A549 (cell line): ENCODE data around the gene ACOXL. TPM values are rescaled to one million over a fixed set of nuclear protein-coding genes. Genes with fewer than 3 reads are reported as not detected.

ENCODE experiments used
- ATAC-seq, 2 experiments: fragments of 200-7000 bp in 1 of 2; fragments of >200 bp in 1 of 2; cut with Nextera tagmentation in 1 of 2; cut with Tn5 transposase in 1 of 2; 3 replicates each; pipeline versions ENCODE4 v1.8.0 to v1.9.1; 2018 to 2020; ENCODE audit warnings: mild to moderate bottlenecking in 1 of 2, moderate library complexity in 1 of 2
- CTCF ChIA-PET: fragments of 300-600 bp; sonication (Branson Sonifier 250); formaldehyde crosslinking; extraction: SDS; loops from one replicate; lab custom pipeline; 2021; ENCODE audit warnings: antibody characterized with exemption, inconsistent platforms; lab: Yijun Ruan, JAX
- POLR2A ChIA-PET: fragments of 350-600 bp; formaldehyde crosslinking; extraction: SDS; loops from one replicate; lab custom pipeline; 2021; ENCODE audit warnings: antibody characterized with exemption, inconsistent platforms; lab: Yijun Ruan, JAX
- DNase-seq, 2 experiments: peaks; one replicate each; pipeline versions ENCODE4 v3.0.0 to v3.0.0-alpha.2; 2011 to 2016; ENCODE audit warnings: low read depth in 1 of 2, low spot score in 1 of 2
- FAIRE-seq: peaks from 2 replicates; lab custom pipeline; 2011; peaks lifted over from hg19 to GRCh38; lab: Jason Lieb, UNC
- H3K27ac ChIP-seq, 2 experiments: fragments of >200 bp; sonication (Bioruptor Twin); formaldehyde crosslinking; 3 replicates each; pipeline ENCODE4 v1.5.1; 2016 to 2017
- H3K4me1 ChIP-seq: fragments of >200 bp; sonication (Bioruptor Twin); formaldehyde crosslinking; 3 replicates; pipeline ENCODE4 v1.6.1; 2016
- H3K4me2 ChIP-seq: fragments of >200 bp; sonication (Bioruptor Twin); formaldehyde crosslinking; 3 replicates; pipeline ENCODE4 v1.6.1; 2016
- H3K4me3 ChIP-seq: fragments of >200 bp; sonication (Bioruptor Twin); formaldehyde crosslinking; 3 replicates; pipeline ENCODE4 v1.5.1; 2016
- H3K9me3 ChIP-seq: fragments of >200 bp; sonication (Bioruptor Twin); formaldehyde crosslinking; 3 replicates; pipeline ENCODE4 v1.6.1; 2016
- CHD2 ChIP-seq: fragments of 150-350 bp; IDR thresholded peaks from 2 replicates; pipeline ENCODE4 v1.6.1; 2014; ENCODE audit warnings: low read length; ENCODE audit not compliant: partially characterized antibody
- CTCF ChIP-seq: fragments of >200 bp; sonication (Bioruptor Twin); formaldehyde crosslinking; IDR thresholded peaks from 3 replicates; pipeline ENCODE4 v1.5.1; 2016
- E2F6 ChIP-seq: IDR thresholded peaks from 2 replicates; pipeline ENCODE4 v1.6.1; 2012; ENCODE audit warnings: low read depth, borderline replicate concordance
- EP300 ChIP-seq, 2 experiments: fragments of >200 bp; sonication (Bioruptor Twin); formaldehyde crosslinking; IDR thresholded peaks; 2 replicates in 1 of 2; 3 replicates in 1 of 2; pipeline ENCODE4 v1.6.1; 2016 to 2017
- FOSL2 ChIP-seq, 2 experiments: fragments of 450-650 bp in 1 of 2; fragments of >200 bp in 1 of 2; sonication (Bioruptor Twin) in 1 of 2; formaldehyde crosslinking; IDR thresholded peaks; 2 replicates each; pipeline versions ENCODE4 v1.5.0 to v1.6.1; 2016 to 2020; ENCODE audit warnings: mild to moderate bottlenecking in 1 of 2, moderate library complexity in 1 of 2
- FOXS1 ChIP-seq: fragments of 250-450 bp; sonication (Bioruptor Pico); IDR thresholded peaks from 2 replicates; pipeline ENCODE4 v1.5.0; 2020; ENCODE audit warnings: mild to moderate bottlenecking, moderate library complexity
- HDAC2 ChIP-seq: fragments of 200-600 bp; sonication (generic); IDR thresholded peaks from 2 replicates; pipeline ENCODE4 v1.6.1; 2016
- HOXB5 ChIP-seq: fragments of 250-450 bp; sonication (Bioruptor Pico); IDR thresholded peaks from 2 replicates; pipeline ENCODE4 v1.5.0; 2020; ENCODE audit warnings: mild to moderate bottlenecking, moderate library complexity
- MAFK ChIP-seq: fragments of 450-650 bp; IDR thresholded peaks from 2 replicates; pipeline ENCODE4 v1.6.1; 2014; ENCODE audit not compliant: partially characterized antibody
- MAX ChIP-seq: IDR thresholded peaks from 2 replicates; pipeline ENCODE4 v1.6.1; 2012
- NFE2L2 ChIP-seq: fragments of 150-350 bp; conservative IDR thresholded peaks from 2 replicates; pipeline ENCODE4 v1.6.1; 2014; ENCODE audit warnings: low read length
- PBX3 ChIP-seq: IDR thresholded peaks from 2 replicates; pipeline ENCODE4 v1.6.1; 2012
- POLR2AphosphoS2 ChIP-seq: conservative IDR thresholded peaks from 2 replicates; pipeline ENCODE4 v1.6.1; 2012; ENCODE audit warnings: low read length, improper control_type of control experiment, inconsistent platforms
- TP53 ChIP-seq: fragments of 250-450 bp; sonication (Bioruptor Pico); IDR thresholded peaks from 2 replicates; pipeline ENCODE4 v1.5.0; 2021; ENCODE audit warnings: mild to moderate bottlenecking, moderate library complexity
- ZFP36 ChIP-seq: fragments of 450-650 bp; IDR thresholded peaks from 2 replicates; pipeline ENCODE4 v1.6.1; 2014; ENCODE audit warnings: borderline replicate concordance; ENCODE audit not compliant: partially characterized antibody
- WGBS: methylation state at CpG from one replicate; pipeline ENCODE4 v1.1.6; 2017; ENCODE audit errors: missing lambda C conversion rate; 5-methylcytosine and 5-hydroxymethylcytosine counted together
- polyA plus RNA-seq, 4 experiments: library from polyadenylated mRNA; depleted of rRNA in 3 of 4; stranded (reverse); fragments of >200 nt; fragmentation: RNase III in 1 of 4; extraction: RNeasy Plus Mini Kit Qiagen cat#74134 plus additional on column Dnase treatment in 1 of 4; gene quantifications; 2 replicates in 3 of 4; 3 replicates in 1 of 4; pipeline ENCODE4 v1.2.3, GENCODE V29; 2011 to 2017

The ACOXL gene
- polyA plus RNA-seq, 2 of the 4 experiments (the other 2 are of a cell fraction) = not detected

GRCh38 chr2:111099402-111099801 lies 367.0 kb downstream of the ACOXL start:
- TF ChIP-seq EP300 (IDR thresholded peaks at IDR 0.05) (no peak), TP53 (no peak), PBX3 (no peak), MAFK (no peak), CHD2 (no peak)
- TF ChIP-seq, all 56 proteins: peak for 0
- FAIRE-seq (no peak), DNase-seq (no peak), ATAC-seq (no peak)
- POLR2A ChIA-PET = no interaction called here
- no peak overlapping the region for H3K4me2 ChIP-seq
- H3K9me3 ChIP-seq = no peaks in the 10 kb centered on the region
- WGBS = 72% methylated on average over 3 of the region's 3 CpGs
- no peaks in the 10 kb centered on the region for H3K4me1 ChIP-seq
- H3K27ac ChIP-seq = no peak overlapping the region
- CTCF ChIA-PET = interaction anchor here (1.2 to 3.1 kb wide), 2 partner anchors 9 to 18 kb away, joined by 5 to 15 read pairs; no protein-coding TSS in a partner anchor
- no peak overlapping the region for H3K4me3 ChIP-seq

GRCh38 chr2:111100087-111100764 lies 367.9 kb downstream of the ACOXL start:
- Histone ChIP-seq H3K4me3 (no peak overlapping the region), H3K9me3 (no peaks in the 10 kb centered on the region), H3K4me2 (no peak overlapping the region), H3K27ac (no peak overlapping the region), H3K4me1 (no peaks in the 10 kb centered on the region)
- ChIA-PET POLR2A (no interaction called here), CTCF (interaction anchor here (1.2 to 3.1 kb wide), 2 partner anchors 10 to 17 kb away, joined by 5 to 15 read pairs; no protein-coding TSS in a partner anchor)
- ATAC-seq = no peak
- TF ChIP-seq MAX (no peak), HOXB5 (CRISPR knock-in tag) (no peak), NFE2L2 (no peak), E2F6 (no peak), PBX3 (no peak), HDAC2 (no peak), TP53 (no peak), CHD2 (no peak), FOXS1 (CRISPR knock-in tag) (no peak), POLR2AphosphoS2 (no peak), CTCF (no peak)
- WGBS = 68% methylated on average over 5 of the region's 5 CpGs
- no peak for DNase-seq
- FAIRE-seq = no peak

- DNase-seq (peak in 1 of 2 experiments; percentile 24), FAIRE-seq (no peak), ATAC-seq (peak in 1 of 2 experiments; percentile 39; a peak in 1 of 6 replicates)
- Histone ChIP-seq H3K27ac (no peak overlapping the region), H3K4me1 (no peaks in the 10 kb centered on the region), H3K4me3 (no peak overlapping the region), H3K4me2 (no peak overlapping the region), H3K9me3 (no peaks in the 10 kb centered on the region)
- ChIA-PET POLR2A (no interaction called here), CTCF (interaction anchor here (1.2 to 3.1 kb wide), 2 partner anchors 11 to 16 kb away, joined by 5 to 15 read pairs; no protein-coding TSS in a partner anchor)
- TF ChIP-seq ZFP36 (no peak), FOSL2 (IDR thresholded peaks at IDR 0.05) (no peak), FOSL2 (CRISPR knock-in tag; IDR thresholded peaks at IDR 0.05) (peak; percentile 61)
- 79% methylated on average over 5 of the region's 5 CpGs for WGBS
Observed at GRCh38 chr2:111100765-111101162, 368.4 kb downstream of the ACOXL start.
